PC-9 (cell line): ENCODE results near the gene HEBP1.

ENCODE experiments used
- CTCF ChIP-seq: fragments of 200-600 bp; sonication (generic); conservative IDR thresholded peaks from 2 replicates; pipeline ENCODE4 v1.6.1; 2017; ENCODE audit warnings: mixed run types, antibody characterized with exemption, mild to moderate bottlenecking, moderate library complexity
- EZH2 ChIP-seq: fragments of 200-600 bp; sonication (generic); IDR thresholded peaks from 2 replicates; pipeline ENCODE4 v1.8.0; 2017; ENCODE audit warnings: antibody characterized with exemption, low read depth

- no peak for TF ChIP-seq EZH2
- TF ChIP-seq CTCF: no peak
These were observed 6.7 kb downstream of the HEBP1 start for GRCh38 chr12:12993367-12993766.
